GM18870 (cell line): Measurements from ENCODE around the gene GRAMD1A.
"Not testable (repeated sequence)": the region's sequence is repeated elsewhere in the genome, so short reads cannot be mapped to it uniquely, and the experiment has no call there.

Experiments
- ATAC-seq: cut with Tn5 transposase; IDR thresholded peaks from one replicate; pipeline ENCODE4 v1.9.1; 2021; ENCODE audit warnings: moderate library complexity; ENCODE audit not compliant: unreplicated experiment

The GRAMD1A gene

DNA sequence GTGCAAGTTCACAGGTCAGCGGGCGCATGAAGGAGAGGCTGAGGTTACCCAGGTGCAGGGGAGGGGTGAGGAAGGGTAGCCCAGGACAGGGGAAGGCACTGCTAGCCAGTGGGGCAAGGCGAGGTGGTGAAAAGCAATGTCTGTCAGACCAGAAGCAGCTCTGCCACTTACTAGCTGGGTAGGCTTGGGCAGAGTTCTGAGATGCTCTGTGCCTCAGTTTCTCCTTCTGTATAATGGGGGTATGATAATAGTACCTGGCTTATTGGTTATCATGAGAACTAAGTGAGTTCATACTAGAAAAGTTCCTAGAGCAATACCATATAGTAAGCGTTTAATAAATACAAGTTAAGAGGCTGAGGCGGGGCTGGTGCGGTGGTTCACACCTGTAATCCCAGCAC, 15.8 kb downstream of the GRAMD1A start:
- no peak for ATAC-seq

DNA sequence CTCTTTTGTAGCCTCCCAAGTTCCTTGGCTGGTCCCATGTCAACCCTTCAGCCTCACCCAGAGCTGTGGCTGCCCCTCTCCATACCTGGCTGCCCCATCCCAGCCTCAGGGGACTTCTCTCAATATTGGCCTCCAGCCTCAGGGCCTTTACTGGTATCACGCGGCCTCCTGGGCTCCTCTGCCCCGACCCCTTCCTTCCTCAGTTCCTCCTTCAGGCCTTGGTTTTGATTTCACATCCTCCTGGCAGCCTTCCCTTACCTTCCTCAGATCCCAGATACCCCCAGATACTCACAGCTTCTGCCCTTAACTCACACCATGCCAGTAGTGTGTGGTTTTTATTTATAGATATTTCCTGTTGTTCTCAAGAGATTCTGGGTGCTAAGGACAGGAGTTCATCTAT, 17.4 kb downstream of the GRAMD1A start:
- no peak for ATAC-seq

DNA sequence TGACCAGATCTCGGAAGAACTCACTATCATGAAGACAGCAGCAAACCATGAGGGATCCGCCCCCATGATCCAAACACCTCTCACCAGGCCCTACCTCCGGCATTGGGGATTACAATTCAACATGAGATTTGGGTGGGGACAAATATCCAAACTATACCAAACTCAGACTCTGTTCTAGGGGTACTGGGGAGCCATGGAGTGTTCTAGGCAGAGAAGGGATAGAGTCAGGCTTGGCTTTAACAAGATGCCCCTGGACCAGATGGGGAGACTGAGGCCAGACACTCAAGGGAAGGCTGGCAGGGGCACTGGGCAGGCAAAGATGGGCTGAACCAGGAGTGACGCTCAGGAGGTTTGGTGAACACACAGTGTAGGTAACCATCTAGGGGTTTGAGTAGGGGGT, 18.3 kb downstream of the GRAMD1A start:
- no peak for ATAC-seq

DNA sequence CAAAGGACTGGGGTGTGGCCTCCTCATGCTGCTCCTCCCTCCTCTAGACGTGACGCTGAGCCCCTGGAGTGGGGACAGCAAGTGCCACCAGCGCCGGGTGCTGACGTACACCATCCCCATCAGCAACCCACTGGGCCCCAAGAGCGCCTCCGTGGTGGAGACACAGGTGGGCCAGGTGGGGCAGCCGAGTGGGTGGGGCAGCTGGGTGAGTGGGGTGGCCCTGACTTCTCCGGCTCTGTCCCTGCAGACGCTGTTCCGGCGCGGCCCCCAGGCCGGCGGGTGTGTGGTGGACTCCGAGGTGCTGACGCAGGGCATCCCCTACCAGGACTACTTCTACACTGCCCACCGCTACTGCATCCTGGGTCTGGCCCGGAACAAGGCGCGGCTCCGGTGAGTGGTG, 19.0 kb downstream of the GRAMD1A start:
- ATAC-seq: no peak

DNA sequence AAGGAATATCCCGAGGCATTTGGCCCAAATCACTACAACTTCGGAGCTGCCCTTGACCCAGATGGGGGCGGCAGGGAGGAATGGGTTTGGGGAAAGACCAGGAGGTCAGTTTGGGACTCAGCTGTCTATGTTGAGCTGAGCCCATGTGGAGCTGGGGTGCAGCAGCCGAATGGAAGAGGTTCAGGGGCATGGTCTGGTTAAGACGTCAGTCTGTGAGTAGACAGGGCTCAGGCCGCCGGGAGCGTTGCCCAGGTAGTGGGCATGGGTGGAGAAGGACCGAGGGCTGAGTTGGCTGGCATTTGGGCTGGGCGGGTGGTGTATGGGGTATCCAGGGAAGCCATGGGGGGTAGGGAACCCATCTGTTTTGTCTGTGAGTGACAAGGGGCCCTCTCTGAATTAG, 20.9 kb downstream of the GRAMD1A start:
- no peak for ATAC-seq

DNA sequence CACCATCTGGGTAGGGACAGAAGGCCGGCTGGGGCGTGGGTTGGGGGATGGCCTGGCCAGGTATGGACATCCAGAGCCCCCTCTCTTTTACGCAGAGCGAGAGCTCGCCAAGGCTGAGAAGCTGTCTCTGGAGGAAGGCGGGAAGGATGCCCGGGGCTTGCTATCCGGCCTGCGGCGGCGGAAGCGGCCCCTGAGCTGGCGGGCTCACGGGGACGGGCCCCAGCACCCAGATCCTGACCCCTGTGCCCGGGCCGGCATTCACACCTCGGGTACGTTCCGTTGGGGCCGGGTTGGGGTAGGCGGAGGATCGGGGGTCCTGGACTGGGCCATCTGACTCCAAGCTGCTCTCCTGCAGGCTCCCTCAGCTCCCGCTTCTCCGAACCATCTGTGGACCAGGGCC, 21.5 kb downstream of the GRAMD1A start:
- no peak for ATAC-seq

DNA sequence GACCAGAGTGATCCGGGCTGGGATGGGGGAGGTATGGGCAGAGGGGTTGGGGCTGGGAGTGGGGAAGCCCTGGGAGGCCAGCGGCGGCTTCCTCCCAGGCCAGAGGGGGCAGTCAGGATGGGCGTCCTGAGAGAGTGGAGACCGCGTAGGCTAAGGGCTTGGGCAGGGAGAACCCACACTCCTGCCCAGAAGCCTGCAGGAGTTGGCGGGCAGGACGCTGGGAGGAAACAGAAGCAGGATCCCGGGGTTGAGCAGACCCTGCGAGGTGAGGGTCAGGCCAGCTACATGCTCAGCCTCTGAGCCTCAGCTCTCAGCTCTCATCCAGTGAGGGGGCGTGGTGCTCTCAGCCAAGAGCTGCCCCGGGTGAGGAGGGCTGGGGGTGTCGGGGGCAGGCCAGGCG, 22.3 kb downstream of the GRAMD1A start:
- ATAC-seq: no peak

DNA sequence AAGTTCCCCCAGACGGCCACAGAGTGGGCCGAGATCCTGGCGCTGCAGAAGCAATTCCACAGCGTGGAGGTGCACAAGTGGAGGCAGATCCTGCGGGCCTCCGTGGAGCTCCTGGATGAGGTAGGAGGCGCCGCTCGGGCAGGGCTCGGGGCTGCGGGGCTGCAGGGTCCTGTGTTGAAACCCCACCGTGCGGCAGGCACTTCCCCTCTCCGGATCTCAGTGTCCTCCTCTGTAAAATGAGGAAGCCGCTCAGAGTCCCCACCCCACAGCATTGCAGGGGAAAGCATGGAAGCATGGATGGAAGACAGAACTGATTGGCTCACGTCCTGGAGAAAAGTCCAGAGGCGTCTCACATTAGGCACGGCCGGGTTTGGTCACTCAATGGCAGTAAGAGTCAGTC, 23.3 kb downstream of the GRAMD1A start:
- no peak for ATAC-seq

DNA sequence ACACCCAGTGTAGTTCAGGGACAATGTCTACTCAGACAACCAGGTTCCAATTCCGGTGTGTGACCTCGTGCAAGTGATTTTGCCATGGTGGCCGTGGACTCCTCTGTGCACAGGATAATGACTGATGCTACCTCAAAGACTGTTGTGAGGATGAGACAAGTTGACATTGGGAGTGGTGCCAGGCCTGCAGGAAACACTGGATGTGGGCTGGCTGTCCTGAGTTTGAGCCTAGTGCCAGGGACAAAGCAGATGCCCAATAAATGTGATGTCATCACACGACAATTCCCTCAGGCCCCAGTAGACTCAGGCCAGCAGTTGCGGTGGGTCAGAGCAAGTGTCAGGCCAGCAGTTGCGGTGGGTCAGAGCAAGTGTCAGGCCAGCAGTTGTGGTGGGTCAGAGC, 24.0 kb downstream of the GRAMD1A start:
- ATAC-seq: no peak

DNA sequence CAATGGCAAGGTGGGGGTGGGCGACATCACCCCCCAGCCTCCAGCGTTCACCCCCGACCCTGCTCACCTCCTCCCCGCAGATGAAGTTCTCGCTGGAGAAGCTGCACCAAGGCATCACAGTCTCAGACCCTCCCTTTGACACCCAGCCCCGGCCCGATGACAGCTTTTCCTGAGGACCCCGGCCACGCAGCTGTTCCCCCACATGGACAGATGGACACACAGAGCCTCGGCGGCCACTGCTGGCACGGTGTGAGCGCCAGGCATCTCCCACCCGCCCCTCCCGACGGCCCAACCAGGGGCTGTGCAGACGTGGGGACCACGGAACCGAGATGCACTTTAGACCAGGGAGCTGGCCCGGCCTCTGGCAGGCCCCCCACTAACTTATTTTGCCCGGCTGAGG, 25.8 kb downstream of the GRAMD1A start:
- no peak for ATAC-seq

DNA sequence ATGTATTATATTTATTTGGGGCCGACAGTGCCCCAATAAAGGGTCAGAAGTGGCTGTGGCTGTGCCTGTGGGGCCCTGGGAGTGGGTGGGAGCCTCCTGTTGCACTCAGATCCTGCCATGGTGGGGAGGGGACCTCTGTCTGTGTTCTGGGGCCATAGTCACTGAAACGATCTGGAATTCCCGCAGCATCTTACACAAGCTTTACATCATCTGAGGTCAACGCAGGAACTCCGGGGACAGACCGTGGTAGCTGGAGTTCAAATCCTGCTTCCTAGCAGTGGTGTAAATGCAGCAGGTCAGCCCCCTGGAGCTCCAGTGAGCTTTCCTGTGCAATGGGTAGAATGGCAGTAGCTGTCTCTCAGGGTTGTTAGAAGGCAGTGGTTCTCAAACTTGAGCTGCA, 26.3 kb downstream of the GRAMD1A start:
- no peak for ATAC-seq

DNA sequence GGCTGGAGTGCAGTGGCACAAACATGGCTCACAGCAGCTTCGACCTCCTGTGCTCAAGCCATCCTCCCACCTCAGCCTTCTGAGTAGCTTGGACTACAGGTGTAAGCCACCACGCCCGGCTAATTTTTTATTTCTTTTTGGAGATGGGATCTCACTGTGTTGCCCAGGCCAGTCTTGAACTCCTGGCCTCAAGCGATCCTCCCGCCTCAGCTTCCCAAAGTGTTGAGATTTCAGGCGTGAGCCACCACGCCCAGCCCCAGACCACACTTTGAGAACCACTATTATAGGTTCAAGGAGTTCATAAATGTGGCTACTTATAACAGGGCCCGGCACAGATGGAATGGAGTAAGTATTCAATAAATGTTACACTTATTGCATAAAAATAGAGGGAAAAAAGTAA, 26.9 kb downstream of the GRAMD1A start:
- ATAC-seq: no peak

DNA sequence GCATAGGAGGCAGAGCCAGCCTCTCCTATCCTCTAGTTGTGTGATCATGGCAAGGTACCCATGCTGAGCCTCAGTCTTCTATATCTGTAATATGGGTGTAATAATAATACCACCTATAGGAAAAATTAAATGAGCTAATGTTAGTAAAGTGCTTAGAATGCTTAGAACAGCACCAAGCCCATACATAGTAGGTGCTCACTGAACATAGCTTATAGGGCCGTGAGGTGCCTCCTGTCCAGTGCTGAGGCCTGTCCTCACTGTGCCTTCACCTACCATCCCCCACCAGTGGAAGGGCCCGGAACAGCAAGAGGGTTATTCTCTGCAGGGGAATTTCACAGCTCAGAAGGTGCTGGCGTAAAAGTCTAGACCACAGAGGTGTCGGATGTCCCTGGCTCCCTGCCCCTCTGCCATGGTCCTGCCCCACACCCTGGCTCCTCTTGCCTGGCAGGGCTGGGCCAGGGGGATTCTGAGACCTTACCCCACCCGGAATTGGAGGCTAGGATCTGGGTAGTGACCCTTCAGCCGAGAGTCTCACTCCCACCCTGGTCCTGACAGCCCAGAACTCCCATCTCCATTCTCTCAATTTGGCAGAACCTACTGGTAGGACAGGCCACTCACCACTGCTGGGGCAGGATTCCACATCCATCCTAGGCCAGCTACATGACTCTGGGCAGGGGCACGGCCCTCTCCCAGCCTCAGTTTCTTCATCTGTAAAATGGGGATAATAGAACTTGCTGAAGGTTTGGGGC, 27.9 kb downstream of the GRAMD1A start:
- no peak for ATAC-seq

DNA sequence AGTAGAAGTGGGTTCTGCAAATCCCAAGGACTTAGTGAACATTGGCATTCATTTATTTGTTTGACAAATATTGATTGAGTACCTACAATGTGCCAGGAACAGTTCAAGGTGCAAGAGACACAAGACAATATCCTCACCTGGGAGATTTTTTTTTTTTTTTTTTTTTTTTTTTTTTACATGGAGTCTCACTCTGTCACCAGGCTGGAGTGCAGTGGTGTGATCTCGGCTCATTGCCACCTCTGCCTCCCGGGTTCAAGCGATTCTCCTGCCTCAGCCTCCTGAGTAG, 28.4 kb downstream of the GRAMD1A start:
- not testable (repeated sequence) for ATAC-seq

DNA sequence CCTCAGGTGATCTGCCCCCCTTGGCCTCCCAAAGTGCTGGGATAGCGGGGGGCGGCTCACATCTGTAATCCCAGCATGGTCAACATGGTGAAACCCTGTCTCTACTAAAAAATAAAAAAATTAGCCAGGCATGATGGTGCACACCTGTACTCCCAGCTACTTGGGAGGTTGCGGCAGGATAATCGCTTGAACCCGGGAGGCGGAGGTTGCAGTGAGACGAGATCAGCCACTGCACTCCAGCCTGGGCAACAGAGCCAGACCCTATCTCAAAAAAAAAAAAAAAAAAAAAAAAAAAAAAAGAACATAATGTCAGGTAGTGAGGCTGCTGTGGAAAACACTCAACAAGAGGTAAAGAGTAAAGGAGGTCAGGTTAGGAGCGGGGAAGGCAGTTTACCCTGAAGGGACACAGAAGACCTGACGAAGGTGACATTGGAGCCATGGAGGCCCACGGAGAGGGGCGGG, 29.2 kb downstream of the GRAMD1A start:
- not testable (repeated sequence) for ATAC-seq

DNA sequence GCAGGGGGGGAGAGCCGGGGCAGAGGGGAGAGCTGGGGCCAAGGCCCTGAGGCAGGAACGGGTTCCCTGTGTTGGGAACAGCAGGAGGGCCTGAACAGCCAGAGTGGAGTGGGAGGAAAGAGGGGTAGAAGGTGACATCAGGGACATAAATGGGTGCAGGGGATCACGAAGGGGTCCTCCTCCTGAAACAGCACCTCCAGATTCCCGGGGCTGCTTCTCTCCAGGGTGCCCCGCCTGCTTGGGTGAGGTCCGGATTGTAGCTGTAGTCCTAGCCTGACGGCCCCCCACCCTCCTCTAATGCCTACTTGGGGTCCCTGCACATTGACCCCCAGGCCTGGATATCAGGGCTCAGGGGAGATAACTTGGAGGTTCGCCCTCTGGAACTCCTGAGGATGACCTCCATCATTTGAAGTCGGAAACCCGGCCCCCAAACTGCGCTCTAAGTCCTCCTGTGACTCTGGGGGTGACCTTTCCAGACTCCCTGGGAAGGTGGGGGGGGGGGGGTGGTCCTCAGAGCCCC, 29.7 kb downstream of the GRAMD1A start:
- ATAC-seq: no peak

DNA sequence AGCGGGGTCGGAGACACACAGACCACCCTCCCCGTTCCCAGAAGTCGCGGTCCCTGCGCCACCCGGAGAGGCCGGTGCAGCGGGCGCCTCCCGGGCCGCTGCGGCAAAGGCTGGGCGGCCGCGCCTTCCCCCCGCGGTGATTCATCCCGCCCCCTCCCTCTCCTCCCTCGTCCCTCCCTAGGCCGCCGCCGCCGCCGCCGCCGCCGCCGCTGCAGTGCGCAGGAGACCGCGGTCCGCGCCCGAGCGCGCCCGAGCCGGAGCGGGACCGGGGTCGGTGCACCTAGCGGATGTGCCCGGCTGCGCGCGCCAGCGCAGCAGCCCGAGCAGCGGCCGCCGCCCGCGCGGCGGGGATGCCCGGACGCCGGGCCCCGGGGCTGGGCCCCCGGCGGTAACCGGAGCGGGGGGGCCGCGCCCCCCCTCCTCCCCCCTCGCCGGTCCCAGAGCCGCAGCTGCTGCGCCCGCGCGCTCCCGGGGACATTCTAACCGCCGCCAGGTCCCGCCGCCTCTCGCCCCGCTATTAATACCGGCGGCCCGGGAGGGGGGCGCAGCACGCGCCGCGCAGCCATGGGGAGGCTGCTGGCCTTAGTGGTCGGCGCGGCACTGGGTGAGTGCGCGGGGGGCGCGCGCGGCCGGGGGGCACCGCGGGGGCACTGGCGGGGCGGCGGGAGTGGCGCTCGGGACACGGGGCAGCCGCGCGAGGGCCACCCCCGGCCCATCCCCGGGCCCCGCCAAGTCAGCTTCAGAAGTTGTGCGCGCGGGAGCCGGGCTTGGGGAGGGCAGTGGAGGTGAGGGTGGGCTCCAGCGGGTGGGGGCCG, 30.3 kb downstream of the GRAMD1A start, which contains the start of gene SCN1B:
TSS of gene SCN1B (plus strand) at position 214 of the 815 bp plus-strand sequence. CDS start at position 565, 351 bp downstream.
- ATAC-seq: no peak

DNA sequence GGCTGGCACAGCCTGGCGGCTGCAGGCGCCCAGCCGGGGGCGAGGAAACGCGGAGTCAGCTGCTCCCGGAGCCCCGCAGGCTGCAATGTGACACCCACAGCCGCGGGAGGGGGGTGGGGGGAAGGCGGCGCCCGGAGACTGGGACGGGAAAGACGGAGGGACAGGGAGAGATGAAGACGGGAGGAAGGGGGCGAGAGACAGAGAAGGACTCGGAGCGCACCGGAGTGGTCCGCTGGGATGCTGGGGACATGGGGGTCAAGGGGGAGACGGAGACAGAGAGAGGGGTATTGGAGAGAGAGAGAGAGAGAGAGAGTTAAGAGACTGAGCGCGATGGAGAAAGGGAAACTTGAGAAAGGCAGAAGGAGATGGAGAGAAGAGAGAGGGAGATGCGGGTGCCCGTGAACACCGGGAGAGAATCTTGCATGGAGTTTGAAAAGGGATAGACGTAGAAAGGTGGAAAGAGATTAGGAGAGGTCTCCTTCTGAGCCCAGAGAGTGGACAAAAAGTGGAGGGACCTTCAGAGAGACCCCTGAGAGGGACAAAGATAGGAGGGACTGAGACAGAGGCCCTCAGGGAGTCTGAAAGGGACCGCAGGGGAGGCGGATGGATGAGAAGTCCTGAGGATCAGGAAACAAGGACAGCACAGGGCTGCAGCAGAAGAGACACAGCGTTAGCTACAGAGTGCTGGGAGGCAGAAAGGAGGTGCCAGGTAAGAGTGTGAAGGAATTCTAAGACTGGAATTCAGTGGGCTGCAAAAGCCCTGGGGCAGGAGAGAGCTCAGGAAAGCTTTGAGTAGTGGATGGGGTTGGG, 31.2 kb downstream of the GRAMD1A start:
- ATAC-seq: no peak

DNA sequence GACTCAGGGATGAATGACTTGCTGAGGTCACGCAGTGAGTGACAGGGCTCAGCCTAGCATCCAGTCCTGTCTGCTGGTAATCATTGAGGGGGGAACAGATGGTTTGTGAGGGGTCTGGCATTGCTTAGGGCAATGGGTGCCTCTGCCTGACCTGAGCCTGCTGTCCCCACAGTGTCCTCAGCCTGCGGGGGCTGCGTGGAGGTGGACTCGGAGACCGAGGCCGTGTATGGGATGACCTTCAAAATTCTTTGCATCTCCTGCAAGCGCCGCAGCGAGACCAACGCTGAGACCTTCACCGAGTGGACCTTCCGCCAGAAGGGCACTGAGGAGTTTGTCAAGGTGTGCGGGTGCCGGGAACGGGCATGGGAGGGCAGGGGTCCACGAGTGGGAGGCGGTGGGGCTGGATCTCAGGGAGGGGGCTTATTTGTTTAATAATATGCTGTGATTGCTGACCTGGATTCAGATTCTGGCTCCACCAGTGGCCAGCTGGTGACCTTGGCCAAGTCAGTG, 32.3 kb downstream of the GRAMD1A start:
- ATAC-seq: no peak

DNA sequence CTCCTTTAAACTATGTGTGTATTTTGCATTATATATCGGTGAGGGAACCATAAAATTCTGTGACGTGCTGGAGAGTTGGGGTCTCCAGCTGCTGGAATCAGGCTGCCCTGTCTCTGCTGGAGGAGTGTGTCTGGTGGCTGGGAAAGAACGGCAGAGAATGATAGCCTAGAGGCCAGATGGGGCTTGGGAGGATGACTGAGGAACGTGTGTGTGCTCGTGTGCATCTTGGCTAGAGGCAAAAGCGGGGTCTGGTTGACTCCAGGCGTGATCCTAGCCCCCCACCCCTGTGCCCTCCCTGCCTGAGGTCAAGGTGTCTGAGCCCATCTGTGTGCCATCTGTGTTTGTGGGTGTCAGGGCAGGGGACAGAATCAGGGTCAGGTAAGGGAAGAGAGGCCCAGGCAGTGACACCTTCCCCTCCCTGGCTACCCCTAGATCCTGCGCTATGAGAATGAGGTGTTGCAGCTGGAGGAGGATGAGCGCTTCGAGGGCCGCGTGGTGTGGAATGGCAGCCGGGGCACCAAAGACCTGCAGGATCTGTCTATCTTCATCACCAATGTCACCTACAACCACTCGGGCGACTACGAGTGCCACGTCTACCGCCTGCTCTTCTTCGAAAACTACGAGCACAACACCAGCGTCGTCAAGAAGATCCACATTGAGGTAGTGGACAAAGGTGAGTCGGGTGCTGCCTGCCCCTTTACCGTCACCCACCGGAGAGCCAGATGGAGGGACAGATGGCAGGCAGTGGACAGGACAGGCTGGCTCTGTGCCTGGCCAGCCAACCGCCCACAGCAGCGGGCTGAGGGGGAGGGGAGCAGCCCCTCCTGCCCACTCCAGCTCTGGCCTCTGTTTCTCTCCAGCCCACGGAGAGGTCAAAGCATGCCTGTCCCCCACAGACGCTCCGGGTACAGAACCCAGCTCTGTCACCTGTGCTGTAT, 33.2 kb downstream of the GRAMD1A start:
- no peak for ATAC-seq
